Measurements from ENCODE around the gene FAM13C.
"Not testable (repeated sequence)": the region's sequence is repeated elsewhere in the genome, so short reads cannot be mapped to it uniquely, and the experiment has no call there.

Gene FAM13C

DNA sequence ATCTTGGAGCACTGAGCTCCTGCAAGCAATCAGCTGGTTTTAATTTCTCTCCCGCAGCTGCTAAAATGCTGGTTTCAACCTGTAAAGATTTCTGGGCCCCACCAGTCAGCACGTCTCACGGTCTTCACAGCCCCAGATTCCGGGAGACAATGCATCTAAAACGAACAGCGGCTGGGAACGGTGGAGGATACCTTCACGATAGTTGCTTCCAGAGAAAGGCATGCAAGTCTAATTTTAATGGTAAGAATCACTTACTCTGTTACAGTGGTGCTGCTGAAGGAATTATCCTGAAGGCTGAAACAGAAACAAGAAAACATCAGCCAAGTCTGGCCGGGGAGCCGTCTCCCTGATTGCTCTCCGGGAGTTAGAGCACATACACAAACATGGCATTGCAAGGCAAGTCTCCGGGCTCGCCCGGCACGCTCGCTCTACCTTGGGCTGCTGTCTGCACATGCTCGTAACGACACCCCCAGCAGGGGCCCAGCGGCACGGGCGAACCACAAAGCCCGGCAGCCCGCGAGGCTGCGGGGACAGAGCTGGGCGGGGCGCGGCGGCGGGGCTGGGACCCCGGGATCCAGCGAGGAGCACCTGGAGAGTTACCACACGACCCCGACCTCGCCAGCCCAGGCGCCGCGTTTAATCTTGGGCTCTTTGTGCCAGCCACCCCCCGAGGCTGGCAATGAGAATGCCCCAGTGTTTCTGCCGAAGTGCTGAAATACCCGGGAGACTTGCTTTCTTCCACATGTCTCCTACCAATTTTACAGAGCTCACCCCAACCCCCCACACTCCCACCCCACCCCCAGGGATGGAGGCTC lies at the start of gene FAM13C:
TSS of gene FAM13C (minus strand) at position 406 of the 815 bp plus-strand sequence. CDS start at position 317, 89 bp downstream.
- TF ChIP-seq, protein P1, sequence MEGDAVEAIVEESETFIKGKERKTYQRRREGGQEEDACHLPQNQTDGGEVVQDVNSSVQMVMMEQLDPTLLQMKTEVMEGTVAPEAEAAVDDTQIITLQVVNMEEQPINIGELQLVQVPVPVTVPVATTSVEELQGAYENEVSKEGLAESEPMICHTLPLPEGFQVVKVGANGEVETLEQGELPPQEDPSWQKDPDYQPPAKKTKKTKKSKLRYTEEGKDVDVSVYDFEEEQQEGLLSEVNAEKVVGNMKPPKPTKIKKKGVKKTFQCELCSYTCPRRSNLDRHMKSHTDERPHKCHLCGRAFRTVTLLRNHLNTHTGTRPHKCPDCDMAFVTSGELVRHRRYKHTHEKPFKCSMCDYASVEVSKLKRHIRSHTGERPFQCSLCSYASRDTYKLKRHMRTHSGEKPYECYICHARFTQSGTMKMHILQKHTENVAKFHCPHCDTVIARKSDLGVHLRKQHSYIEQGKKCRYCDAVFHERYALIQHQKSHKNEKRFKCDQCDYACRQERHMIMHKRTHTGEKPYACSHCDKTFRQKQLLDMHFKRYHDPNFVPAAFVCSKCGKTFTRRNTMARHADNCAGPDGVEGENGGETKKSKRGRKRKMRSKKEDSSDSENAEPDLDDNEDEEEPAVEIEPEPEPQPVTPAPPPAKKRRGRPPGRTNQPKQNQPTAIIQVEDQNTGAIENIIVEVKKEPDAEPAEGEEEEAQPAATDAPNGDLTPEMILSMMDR (IDR thresholded peaks at IDR 0.05; ENCODE audit: low read depth, low read length): no peak
- H3K4me3 ChIP-seq (ENCODE audit: low read depth, low read length): no peak within 1 kb of the TSS

- TF ChIP-seq, protein P1 (IDR thresholded peaks at IDR 0.05; ENCODE audit: low read depth, low read length): no peak
- H3K4me3 ChIP-seq (ENCODE audit: low read depth, low read length): no peak overlapping the region
These were observed 42.9 kb upstream of the FAM13C start for GRCh38 chr10:59405235-59405634.

DNA sequence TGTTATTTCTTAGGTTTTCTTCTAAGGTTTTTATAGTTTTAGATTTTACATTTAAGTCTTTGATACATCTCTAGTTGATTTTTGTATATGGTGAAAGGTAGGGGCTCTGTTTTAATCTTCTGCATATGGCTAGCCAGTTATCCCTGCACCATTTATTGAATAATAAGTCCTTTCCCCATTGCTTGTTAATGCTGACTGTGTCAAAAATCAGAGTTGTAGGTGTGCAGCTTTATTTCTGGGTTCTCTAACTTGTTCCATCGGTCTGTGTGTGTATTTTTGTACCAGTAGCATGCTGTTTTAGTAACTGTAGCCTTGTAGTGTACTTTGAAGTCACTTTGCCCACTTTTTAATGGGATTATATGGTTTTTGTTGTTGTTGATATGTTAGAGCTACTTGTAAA lies 37.9 kb upstream of the FAM13C start:
- H3K4me3 ChIP-seq (ENCODE audit: low read depth, low read length): no peak overlapping the region
- TF ChIP-seq, protein P1 (IDR thresholded peaks at IDR 0.05; ENCODE audit: low read depth, low read length): no peak

GRCh38 chr10:59399329-59399728 lies 37.0 kb upstream of the FAM13C start:
- not testable (repeated sequence) for H3K4me3 ChIP-seq (ENCODE audit: low read depth, low read length)

GRCh38 chr10:59397961-59398360 lies 35.6 kb upstream of the FAM13C start:
- no peak overlapping the region for H3K4me3 ChIP-seq (ENCODE audit: low read depth, low read length)
- TF ChIP-seq, protein P1 (IDR thresholded peaks at IDR 0.05; ENCODE audit: low read depth, low read length): no peak

- TF ChIP-seq, protein P1 (IDR thresholded peaks at IDR 0.05; ENCODE audit: low read depth, low read length): no peak
- H3K4me3 ChIP-seq (ENCODE audit: low read depth, low read length): no peak overlapping the region
These were observed 33.6 kb upstream of the FAM13C start for GRCh38 chr10:59395984-59396383.

DNA sequence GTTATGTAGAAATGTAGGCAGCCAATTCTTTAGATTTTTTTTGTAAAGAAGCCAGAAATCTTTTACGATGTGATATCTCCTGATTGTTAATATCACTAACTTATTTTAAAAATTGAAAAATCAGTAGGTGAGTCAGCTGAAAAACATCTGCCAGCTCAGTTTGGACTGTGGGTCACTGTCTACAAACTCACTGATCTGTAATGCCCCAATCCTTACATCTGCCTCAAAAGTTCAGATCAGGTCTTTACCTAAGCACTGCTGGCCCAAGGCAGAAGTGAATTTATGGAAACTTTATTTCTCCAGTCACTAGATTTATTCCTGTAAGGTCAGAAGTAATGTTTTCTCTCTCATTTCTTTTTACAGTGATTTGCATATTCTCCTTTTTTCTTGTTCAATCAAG lies 31.0 kb upstream of the FAM13C start:
- TF ChIP-seq, protein P1 (IDR thresholded peaks at IDR 0.05; ENCODE audit: low read depth, low read length): no peak
- H3K4me3 ChIP-seq (ENCODE audit: low read depth, low read length): no peak overlapping the region

GRCh38 chr10:59391060-59391459 lies 28.7 kb upstream of the FAM13C start:
- H3K4me3 ChIP-seq (ENCODE audit: low read depth, low read length): no peak overlapping the region
- TF ChIP-seq, protein P1 (IDR thresholded peaks at IDR 0.05; ENCODE audit: low read depth, low read length): no peak
